ENCODE results near the gene MRPL20. TPM values are rescaled to one million over a fixed set of nuclear protein-coding genes. Genes with fewer than 3 reads are reported as not detected.
"Not testable (repeated sequence)": the region's sequence is repeated elsewhere in the genome, so short reads cannot be mapped to it uniquely, and the experiment has no call there.

The MRPL20 gene
- total RNA-seq, result 100 to 1,000 TPM in 1 of 4 donors, 10 to 100 TPM in 3; 34.3 to 114 (median 65.1) TPM

GRCh38 chr1:1406821-1407635, at the start of gene MRPL20:
TSS of gene MRPL20 (minus strand) at chr1:1407293. CDS start at chr1:1407217, 76 bp downstream.
- no peaks in the 10 kb centered on the region for H3K27me3 ChIP-seq
- peak; percentile 92 to 95 for DNase-seq
- H3K27ac ChIP-seq, result peak within 1 kb of the TSS; percentile 72 to 82
- TF ChIP-seq POLR2A (IDR thresholded peaks at IDR 0.05) (peak; percentile 36 to 72), CTCF (IDR thresholded peaks at IDR 0.05) (peak in 1 of 4 experiments; percentile 35)
- H3K36me3 ChIP-seq, result no peaks in the 10 kb centered on the region
- H3K4me1 ChIP-seq, result peaks cover 7 to 19% of the 10 kb centered on the region in 2 donors
- H3K9me3 ChIP-seq, result no peaks in the 10 kb centered on the region
- intact Hi-C loops (cut with DNase I; ENCODE audit: low total_unique reads), result no loop called here
- peak within 1 kb of the TSS; percentile 84 to 88 for H3K4me3 ChIP-seq

GRCh38 chr1:1456683-1457255, 49.7 kb upstream of the MRPL20 start:
- intact Hi-C loops (cut with DNase I; ENCODE audit: low total_unique reads); H3K27me3 ChIP-seq; H3K4me3 ChIP-seq; DNase-seq; H3K4me1 ChIP-seq; H3K36me3 ChIP-seq; H3K27ac ChIP-seq; H3K9me3 ChIP-seq: not testable (repeated sequence)

DNA sequence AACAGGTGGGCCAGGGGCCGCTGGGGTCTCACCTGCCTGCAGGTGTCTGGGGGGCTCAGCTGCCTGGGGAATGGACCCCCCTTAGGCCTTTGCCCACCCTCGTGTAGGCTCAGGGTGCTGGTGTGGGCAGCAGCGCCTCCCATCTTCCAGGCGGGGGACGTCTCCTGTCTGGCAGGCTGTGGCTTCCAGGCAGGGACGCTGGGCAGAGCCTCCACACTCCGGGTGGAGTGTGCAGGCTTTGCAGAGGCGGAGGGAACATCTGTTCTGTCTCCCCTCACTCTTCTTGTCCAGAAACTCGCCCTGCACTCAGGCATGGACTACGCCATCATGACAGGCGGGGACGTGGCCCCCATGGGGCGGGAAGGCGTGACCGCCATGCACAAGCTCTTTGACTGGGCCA, 48.8 kb upstream of the MRPL20 start:
- H3K36me3 ChIP-seq; H3K9me3 ChIP-seq; H3K4me1 ChIP-seq; H3K27me3 ChIP-seq; intact Hi-C loops (cut with DNase I; ENCODE audit: low total_unique reads); H3K27ac ChIP-seq; DNase-seq; H3K4me3 ChIP-seq: not testable (repeated sequence)

DNA sequence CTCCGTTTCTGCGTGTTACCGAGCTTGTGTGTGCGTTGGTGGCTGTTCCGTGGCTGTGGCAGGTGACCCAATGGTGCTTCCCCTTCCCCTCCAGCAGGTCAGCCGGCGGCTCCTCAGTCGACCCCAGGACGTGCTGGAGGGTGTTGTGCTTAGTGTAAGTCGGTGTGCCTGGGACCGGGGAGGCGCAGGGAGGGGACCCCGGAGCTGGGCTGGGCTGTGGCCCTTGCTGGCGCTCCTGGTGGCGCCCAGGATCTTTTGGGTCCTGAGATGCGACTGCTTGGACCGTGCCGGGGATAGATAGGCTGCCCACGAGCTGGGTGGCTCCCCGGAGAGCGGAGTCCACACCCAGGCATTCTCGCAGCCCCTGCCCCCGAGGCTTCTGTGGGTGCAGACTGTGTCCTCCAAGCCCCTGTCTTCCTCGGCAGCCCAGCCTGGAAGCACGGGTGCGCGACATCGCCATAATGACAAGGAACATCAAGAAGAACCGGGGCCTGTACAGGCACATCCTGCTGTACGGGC, 48.3 kb upstream of the MRPL20 start:
- Histone ChIP-seq H3K9me3 (no peaks in the 10 kb centered on the region), H3K4me1 (no peaks in the 10 kb centered on the region), H3K4me3 (no peak overlapping the region), H3K36me3 (no peaks in the 10 kb centered on the region), H3K27ac (no peak overlapping the region), H3K27me3 (no peaks in the 10 kb centered on the region)
- intact Hi-C loops (cut with DNase I; ENCODE audit: low total_unique reads), result no loop called here
- TF ChIP-seq POLR2A (IDR thresholded peaks at IDR 0.05) (no peak), CTCF (IDR thresholded peaks at IDR 0.05) (no peak)
- DNase-seq, result no peak

DNA sequence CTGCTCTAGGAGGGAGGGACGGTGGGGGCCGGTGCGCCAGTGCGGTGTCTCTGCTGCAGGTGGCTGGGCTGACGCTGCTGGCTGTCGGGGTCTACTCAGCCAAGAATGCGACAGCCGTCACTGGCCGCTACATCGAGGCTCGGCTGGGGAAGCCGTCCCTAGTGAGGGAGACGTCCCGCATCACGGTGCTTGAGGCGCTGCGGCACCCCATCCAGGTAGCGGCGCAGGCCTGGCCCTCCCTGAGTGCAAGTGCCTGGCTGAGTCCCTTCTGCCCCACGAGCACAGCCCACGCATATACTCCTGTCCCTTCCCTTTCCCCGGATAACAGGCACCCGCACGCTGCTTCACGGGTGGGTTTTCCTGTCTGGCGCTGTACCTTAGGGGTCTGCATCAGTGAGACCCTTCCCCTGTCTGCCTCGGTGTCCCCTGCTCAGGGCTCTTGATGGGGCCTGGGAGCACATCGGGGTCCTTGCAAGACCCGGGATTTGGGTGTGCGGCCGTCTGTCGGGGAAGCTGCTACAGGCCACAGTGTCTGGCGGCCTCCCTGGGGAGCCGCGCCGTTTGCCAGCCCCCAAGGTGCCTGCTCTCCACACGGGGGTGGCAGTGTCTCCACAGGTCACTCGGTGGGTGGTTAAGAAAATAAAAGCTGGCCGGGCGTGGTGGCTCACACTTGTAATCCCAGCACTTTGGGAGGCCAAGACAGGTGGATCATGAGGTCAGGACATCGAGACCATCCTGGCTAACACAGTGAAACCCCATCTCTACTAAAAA, 47.4 kb upstream of the MRPL20 start:
- H3K4me1 ChIP-seq; H3K27me3 ChIP-seq; intact Hi-C loops (cut with DNase I; ENCODE audit: low total_unique reads); H3K9me3 ChIP-seq; H3K27ac ChIP-seq; H3K36me3 ChIP-seq; DNase-seq; H3K4me3 ChIP-seq: not testable (repeated sequence)

DNA sequence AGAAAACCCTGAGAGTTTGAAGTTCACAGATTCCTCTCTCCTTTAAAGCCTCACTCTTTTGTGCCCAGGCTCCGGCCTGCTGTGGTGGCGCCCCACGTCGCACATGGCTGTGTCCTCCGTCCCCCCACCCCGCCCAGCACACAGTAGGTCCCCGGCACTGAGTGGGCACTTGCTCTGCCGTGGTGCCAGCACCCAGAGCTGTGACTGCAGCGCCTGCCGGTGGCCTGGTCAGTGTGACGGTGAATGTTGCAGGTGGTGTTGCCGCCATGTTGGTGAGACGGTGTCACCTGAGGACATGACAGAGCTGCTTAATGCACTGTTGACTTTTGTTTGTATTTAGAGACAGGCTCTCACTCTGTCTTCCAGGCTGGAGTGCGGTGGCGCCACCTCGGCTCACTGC, 45.8 kb upstream of the MRPL20 start:
- Histone ChIP-seq H3K4me3 (no peak overlapping the region), H3K9me3 (no peaks in the 10 kb centered on the region), H3K4me1 (no peaks in the 10 kb centered on the region), H3K27ac (no peak overlapping the region), H3K36me3 (no peaks in the 10 kb centered on the region), H3K27me3 (no peaks in the 10 kb centered on the region)
- no peak for TF ChIP-seq CTCF (IDR thresholded peaks at IDR 0.05)
- no peak for TF ChIP-seq POLR2A (IDR thresholded peaks at IDR 0.05)
- DNase-seq, result no peak
- intact Hi-C loops (cut with DNase I; ENCODE audit: low total_unique reads), result no loop called here

GRCh38 chr1:1452365-1452739, 45.3 kb upstream of the MRPL20 start:
- H3K27me3 ChIP-seq; H3K36me3 ChIP-seq; H3K27ac ChIP-seq; H3K4me3 ChIP-seq; H3K4me1 ChIP-seq; H3K9me3 ChIP-seq; intact Hi-C loops (cut with DNase I; ENCODE audit: low total_unique reads); DNase-seq: not testable (repeated sequence)
